Liver (tissue), 3 donors: ENCODE measurements around the gene ZFC3H1.
"Not testable (repeated sequence)": the region's sequence is repeated elsewhere in the genome, so short reads cannot be mapped to it uniquely, and the experiment has no call there.

Source experiments
- FOXA1 ChIP-seq: IDR thresholded peaks from 2 replicates; pipeline ENCODE4 v1.6.1; 2016; ENCODE audit warnings: antibody characterized with exemption
- HNF4A ChIP-seq, 2 donors: conservative IDR thresholded peaks; 2 replicates each; pipeline ENCODE4 v1.6.1; 2016; ENCODE audit warnings: antibody characterized with exemption in 2 of 2, mild to moderate bottlenecking in 2 of 2
- RAD21 ChIP-seq, 2 donors: IDR thresholded peaks; 2 replicates each; pipeline ENCODE4 v1.6.1; 2016; ENCODE audit warnings: antibody characterized with exemption in 2 of 2, mild to moderate bottlenecking in 2 of 2
- SP1 ChIP-seq: IDR thresholded peaks from 2 replicates; pipeline ENCODE4 v1.6.1; 2018; ENCODE audit warnings: antibody characterized with exemption, mild to moderate bottlenecking
- TF ChIP-seq, protein P1 (sequence below): fragments of 150-350 bp; IDR thresholded peaks from 2 replicates; pipeline ENCODE4 v1.5.1; 2017; ENCODE audit warnings: improper control_type of control experiment, low read depth, low read length; ENCODE audit not compliant: missing input control
- TF ChIP-seq, protein P2 (sequence below): IDR thresholded peaks from 2 replicates; pipeline ENCODE4 v1.6.1; 2016; ENCODE audit warnings: antibody characterized with exemption, mild to moderate bottlenecking
- TF ChIP-seq, protein P3 (sequence below): IDR thresholded peaks from 2 replicates; pipeline ENCODE4 v1.6.1; 2016; ENCODE audit warnings: antibody characterized with exemption
- donor health status: healthy.
- donor health status: healthy.

DNA sequence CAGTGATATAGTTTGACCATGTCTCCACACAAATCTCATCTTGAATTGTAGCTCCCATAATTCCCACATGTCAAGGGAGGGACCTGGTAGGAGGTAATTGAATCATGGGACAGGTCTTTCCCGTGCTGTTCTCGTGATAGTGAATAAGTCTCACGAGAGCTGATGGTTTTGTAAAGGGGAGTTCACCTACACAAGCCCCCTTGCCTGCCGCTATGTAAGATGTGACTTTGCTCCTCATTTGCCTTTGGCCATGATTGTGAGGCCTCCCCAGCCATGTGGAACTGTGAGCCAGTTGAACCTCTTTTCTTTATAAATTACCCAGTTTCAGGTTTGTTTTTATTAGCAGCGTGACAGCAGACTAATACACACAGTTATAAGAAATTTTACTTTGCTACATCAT lies 30.0 kb upstream of the ZFC3H1 start:
- TF ChIP-seq, protein P1, sequence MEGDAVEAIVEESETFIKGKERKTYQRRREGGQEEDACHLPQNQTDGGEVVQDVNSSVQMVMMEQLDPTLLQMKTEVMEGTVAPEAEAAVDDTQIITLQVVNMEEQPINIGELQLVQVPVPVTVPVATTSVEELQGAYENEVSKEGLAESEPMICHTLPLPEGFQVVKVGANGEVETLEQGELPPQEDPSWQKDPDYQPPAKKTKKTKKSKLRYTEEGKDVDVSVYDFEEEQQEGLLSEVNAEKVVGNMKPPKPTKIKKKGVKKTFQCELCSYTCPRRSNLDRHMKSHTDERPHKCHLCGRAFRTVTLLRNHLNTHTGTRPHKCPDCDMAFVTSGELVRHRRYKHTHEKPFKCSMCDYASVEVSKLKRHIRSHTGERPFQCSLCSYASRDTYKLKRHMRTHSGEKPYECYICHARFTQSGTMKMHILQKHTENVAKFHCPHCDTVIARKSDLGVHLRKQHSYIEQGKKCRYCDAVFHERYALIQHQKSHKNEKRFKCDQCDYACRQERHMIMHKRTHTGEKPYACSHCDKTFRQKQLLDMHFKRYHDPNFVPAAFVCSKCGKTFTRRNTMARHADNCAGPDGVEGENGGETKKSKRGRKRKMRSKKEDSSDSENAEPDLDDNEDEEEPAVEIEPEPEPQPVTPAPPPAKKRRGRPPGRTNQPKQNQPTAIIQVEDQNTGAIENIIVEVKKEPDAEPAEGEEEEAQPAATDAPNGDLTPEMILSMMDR, result not testable (repeated sequence)
- not testable (repeated sequence) for TF ChIP-seq HNF4A (conservative IDR thresholded peaks at IDR 0.05); RAD21 (IDR thresholded peaks at IDR 0.05); FOXA1; SP1
- TF ChIP-seq, protein P2, sequence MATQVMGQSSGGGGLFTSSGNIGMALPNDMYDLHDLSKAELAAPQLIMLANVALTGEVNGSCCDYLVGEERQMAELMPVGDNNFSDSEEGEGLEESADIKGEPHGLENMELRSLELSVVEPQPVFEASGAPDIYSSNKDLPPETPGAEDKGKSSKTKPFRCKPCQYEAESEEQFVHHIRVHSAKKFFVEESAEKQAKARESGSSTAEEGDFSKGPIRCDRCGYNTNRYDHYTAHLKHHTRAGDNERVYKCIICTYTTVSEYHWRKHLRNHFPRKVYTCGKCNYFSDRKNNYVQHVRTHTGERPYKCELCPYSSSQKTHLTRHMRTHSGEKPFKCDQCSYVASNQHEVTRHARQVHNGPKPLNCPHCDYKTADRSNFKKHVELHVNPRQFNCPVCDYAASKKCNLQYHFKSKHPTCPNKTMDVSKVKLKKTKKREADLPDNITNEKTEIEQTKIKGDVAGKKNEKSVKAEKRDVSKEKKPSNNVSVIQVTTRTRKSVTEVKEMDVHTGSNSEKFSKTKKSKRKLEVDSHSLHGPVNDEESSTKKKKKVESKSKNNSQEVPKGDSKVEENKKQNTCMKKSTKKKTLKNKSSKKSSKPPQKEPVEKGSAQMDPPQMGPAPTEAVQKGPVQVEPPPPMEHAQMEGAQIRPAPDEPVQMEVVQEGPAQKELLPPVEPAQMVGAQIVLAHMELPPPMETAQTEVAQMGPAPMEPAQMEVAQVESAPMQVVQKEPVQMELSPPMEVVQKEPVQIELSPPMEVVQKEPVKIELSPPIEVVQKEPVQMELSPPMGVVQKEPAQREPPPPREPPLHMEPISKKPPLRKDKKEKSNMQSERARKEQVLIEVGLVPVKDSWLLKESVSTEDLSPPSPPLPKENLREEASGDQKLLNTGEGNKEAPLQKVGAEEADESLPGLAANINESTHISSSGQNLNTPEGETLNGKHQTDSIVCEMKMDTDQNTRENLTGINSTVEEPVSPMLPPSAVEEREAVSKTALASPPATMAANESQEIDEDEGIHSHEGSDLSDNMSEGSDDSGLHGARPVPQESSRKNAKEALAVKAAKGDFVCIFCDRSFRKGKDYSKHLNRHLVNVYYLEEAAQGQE, result not testable (repeated sequence)
- TF ChIP-seq, protein P3, sequence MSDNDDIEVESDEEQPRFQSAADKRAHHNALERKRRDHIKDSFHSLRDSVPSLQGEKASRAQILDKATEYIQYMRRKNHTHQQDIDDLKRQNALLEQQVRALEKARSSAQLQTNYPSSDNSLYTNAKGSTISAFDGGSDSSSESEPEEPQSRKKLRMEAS, result not testable (repeated sequence)
